GM12873 (cell line): ENCODE measurements around the gene PITPNB.

Experiments
- TF ChIP-seq, protein P1 (sequence below): IDR thresholded peaks from 2 replicates; pipeline ENCODE4 v1.5.1; 2012; ENCODE audit warnings: low read depth, mild to moderate bottlenecking, moderate library complexity, low read length, control low read depth; ENCODE audit not compliant: insufficient read depth; ENCODE audit errors: missing control alignments

The PITPNB gene

GRCh38 chr22:27867085-27867952, 51.7 kb downstream of the PITPNB start:
- TF ChIP-seq, protein P1, sequence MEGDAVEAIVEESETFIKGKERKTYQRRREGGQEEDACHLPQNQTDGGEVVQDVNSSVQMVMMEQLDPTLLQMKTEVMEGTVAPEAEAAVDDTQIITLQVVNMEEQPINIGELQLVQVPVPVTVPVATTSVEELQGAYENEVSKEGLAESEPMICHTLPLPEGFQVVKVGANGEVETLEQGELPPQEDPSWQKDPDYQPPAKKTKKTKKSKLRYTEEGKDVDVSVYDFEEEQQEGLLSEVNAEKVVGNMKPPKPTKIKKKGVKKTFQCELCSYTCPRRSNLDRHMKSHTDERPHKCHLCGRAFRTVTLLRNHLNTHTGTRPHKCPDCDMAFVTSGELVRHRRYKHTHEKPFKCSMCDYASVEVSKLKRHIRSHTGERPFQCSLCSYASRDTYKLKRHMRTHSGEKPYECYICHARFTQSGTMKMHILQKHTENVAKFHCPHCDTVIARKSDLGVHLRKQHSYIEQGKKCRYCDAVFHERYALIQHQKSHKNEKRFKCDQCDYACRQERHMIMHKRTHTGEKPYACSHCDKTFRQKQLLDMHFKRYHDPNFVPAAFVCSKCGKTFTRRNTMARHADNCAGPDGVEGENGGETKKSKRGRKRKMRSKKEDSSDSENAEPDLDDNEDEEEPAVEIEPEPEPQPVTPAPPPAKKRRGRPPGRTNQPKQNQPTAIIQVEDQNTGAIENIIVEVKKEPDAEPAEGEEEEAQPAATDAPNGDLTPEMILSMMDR = no peak

DNA sequence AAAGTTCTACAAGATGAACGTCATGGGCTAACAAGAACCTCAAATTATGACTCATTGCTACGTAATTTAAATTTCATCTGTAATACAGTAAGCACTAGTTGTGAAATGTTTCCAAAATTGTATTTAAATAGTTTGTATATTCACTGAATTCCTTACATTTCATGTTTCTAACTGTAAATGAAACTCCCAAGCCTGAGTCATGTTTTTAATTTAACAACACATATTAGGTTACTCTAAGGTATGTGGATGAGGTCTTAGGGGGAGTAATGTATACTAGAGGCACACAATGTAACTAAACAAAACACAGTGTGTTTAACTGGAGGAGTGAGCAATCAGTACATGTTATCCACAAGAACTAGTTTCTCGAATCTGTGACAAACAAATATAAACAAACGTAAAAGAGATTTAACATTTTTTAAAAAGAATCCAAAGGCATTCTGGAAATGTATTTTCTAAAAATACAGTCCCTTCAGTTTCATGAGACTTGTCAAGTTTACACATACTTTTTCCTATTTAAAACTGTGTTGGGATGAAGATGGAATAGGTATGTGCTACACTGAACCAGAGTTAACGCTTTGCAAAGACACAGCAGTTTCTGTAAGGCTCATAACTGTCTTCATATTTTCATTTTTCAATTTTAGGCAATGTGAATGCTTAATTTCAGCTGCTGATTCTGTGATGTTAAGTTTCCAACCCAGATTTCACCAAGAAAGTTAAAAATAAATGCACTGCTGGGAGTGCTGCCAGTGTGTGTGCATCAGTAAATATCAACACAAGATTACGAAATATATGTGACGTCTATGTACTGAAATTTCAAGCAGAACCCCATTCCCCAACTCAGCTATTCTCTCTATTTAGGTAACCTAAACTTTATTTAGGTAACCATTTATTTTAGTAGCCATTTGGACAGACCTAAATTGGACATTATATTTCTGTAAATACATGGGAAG, 52.6 kb downstream of the PITPNB start:
- TF ChIP-seq, protein P1 = no peak

- TF ChIP-seq, protein P1 = no peak
Measured at GRCh38 chr22:27865496-27865895, 53.6 kb downstream of the PITPNB start.

GRCh38 chr22:27863556-27863955, 55.5 kb downstream of the PITPNB start:
- TF ChIP-seq, protein P1 = no peak

DNA sequence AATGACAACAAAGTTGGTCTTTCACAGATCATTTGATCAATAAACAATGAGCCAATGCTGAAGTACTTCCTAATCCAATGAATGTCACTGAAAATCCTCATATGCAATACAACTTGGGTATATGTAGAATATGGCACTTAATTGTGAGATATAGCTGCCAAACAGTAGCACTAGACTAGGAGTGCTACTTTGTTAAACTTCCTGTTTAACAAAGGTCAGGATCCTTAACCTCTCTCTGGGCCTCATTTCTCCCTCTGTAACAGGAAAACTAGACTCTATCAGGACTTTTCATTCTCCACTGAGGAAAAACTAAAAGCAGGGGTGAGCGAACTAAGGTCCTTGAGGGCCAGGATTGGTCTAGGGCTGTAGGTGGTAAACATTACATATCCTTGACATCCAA, 56.1 kb downstream of the PITPNB start:
- TF ChIP-seq, protein P1 = no peak

- TF ChIP-seq, protein P1 = no peak
Measured at GRCh38 chr22:27859336-27859735, 59.7 kb downstream of the PITPNB start.

GRCh38 chr22:27858626-27859025, 60.4 kb downstream of the PITPNB start:
- TF ChIP-seq, protein P1 = no peak
